Liver (tissue), 9 donors: ENCODE data around the gene SFT2D1. TPM values are rescaled to one million over a fixed set of nuclear protein-coding genes. Genes with fewer than 3 reads are reported as not detected.

Source experiments
- DNase-seq: peaks from one replicate; pipeline ENCODE4 v3.0.0-alpha.2; 2017; ENCODE audit warnings: low spot score
- H3K27ac ChIP-seq, 2 donors: one replicate each; pipeline ENCODE4 v1.7.0; 2013; ENCODE audit warnings: inconsistent platforms in 2 of 2, low read length in 2 of 2, control low read depth in 1 of 2, low read depth in 1 of 2, mild to moderate bottlenecking in 1 of 2
- H3K27me3 ChIP-seq, 4 donors: one replicate each; pipeline versions ENCODE4 v1.6.1 to v1.7.0; 2013; ENCODE audit warnings: low read length in 3 of 4, inconsistent platforms in 1 of 4, mild to moderate bottlenecking in 1 of 4, moderate library complexity in 1 of 4; ENCODE audit not compliant: control insufficient read depth in 4 of 4, insufficient read depth in 4 of 4
- H3K36me3 ChIP-seq, 4 donors: one replicate each; pipeline versions ENCODE4 v1.6.1 to v1.7.0; 2013; ENCODE audit warnings: low read length in 3 of 4, mild to moderate bottlenecking in 3 of 4, low read depth in 1 of 4, moderate library complexity in 1 of 4; ENCODE audit not compliant: control insufficient read depth in 4 of 4, insufficient read depth in 3 of 4
- H3K4me1 ChIP-seq, 4 donors: one replicate each; pipeline versions ENCODE4 v1.6.1 to v1.7.0; 2013; ENCODE audit warnings: low read length in 3 of 4, mild to moderate bottlenecking in 3 of 4, moderate library complexity in 1 of 4; ENCODE audit not compliant: control insufficient read depth in 4 of 4, insufficient read depth in 4 of 4
- H3K4me3 ChIP-seq, 3 donors: one replicate each; pipeline versions ENCODE4 v1.6.1 to v1.7.0; 2013; ENCODE audit warnings: low read length in 3 of 3, control low read depth in 1 of 3, low read depth in 1 of 3, mild to moderate bottlenecking in 1 of 3
- H3K9ac ChIP-seq, 2 donors: one replicate each; pipeline ENCODE4 v1.7.0; 2013; ENCODE audit warnings: low read length in 2 of 2, mild to moderate bottlenecking in 2 of 2, moderate library complexity in 2 of 2, control low read depth in 1 of 2, low read depth in 1 of 2
- H3K9me3 ChIP-seq, 4 donors: one replicate each; pipeline versions ENCODE4 v1.6.1 to v1.7.0; 2013; ENCODE audit warnings: low read length in 3 of 4; ENCODE audit not compliant: control insufficient read depth in 4 of 4
- FOXA1 ChIP-seq: IDR thresholded peaks from 2 replicates; pipeline ENCODE4 v1.6.1; 2016; ENCODE audit warnings: antibody characterized with exemption
- FOXA2 ChIP-seq: IDR thresholded peaks from 2 replicates; pipeline ENCODE4 v1.6.1; 2016; ENCODE audit warnings: antibody characterized with exemption
- GABPA ChIP-seq, 2 donors: IDR thresholded peaks in 1 of 2; conservative IDR thresholded peaks in 1 of 2; 2 replicates each; pipeline ENCODE4 v1.6.1; 2016; ENCODE audit warnings: antibody characterized with exemption in 2 of 2, mild to moderate bottlenecking in 1 of 2, moderate library complexity in 1 of 2
- JUND ChIP-seq, 2 donors: IDR thresholded peaks; 2 replicates each; pipeline ENCODE4 v1.6.1; 2016; ENCODE audit warnings: antibody characterized with exemption in 2 of 2
- RXRA ChIP-seq, 2 donors: IDR thresholded peaks; 2 replicates each; pipeline ENCODE4 v1.6.1; 2017 to 2018; ENCODE audit warnings: antibody characterized with exemption in 2 of 2, mild to moderate bottlenecking in 1 of 2
- YY1 ChIP-seq: IDR thresholded peaks from 2 replicates; pipeline ENCODE4 v1.6.1; 2016; ENCODE audit warnings: antibody characterized with exemption, mild to moderate bottlenecking
- WGBS: extraction: QIAGEN DNeasy Blood & Tissue Kit; methylation state at CpG from one replicate; pipeline ENCODE4 v1.1.7; 2013; 5-methylcytosine and 5-hydroxymethylcytosine counted together
- polyA plus RNA-seq, 2 donors: library from polyadenylated mRNA; stranded (reverse) in 1 of 2; unstranded in 1 of 2; fragments of 200-250 nt in 1 of 2; fragments of >200 nt in 1 of 2; fragmentation: Nextera tagmentation in 1 of 2; extraction: Ambion mirVana in 1 of 2; gene quantifications; one replicate each; pipeline versions ENCODE4 v1.2.1 to v1.2.3, GENCODE V29; 2013 to 2015
- total RNA-seq, 2 donors: library from RNA; depleted of rRNA; stranded (reverse); fragments of >200 nt; gene quantifications; one replicate each; pipeline ENCODE4 v1.2.3, GENCODE V29; 2014
- TF ChIP-seq, protein P1 (sequence below): fragments of 150-350 bp; IDR thresholded peaks from 2 replicates; pipeline ENCODE4 v1.5.1; 2017; ENCODE audit warnings: improper control_type of control experiment, low read depth, low read length; ENCODE audit not compliant: missing input control
- TF ChIP-seq, protein P2 (sequence below): IDR thresholded peaks from 2 replicates; pipeline ENCODE4 v1.6.1; 2016; ENCODE audit warnings: antibody characterized with exemption, mild to moderate bottlenecking
- TF ChIP-seq, protein P3 (sequence below): IDR thresholded peaks from 2 replicates; pipeline ENCODE4 v1.6.1; 2016; ENCODE audit warnings: antibody characterized with exemption
- TF ChIP-seq, protein P4 (sequence below): IDR thresholded peaks from 2 replicates; pipeline ENCODE4 v1.6.1; 2016; ENCODE audit warnings: antibody characterized with exemption
- TF ChIP-seq, protein P5 (sequence below): IDR thresholded peaks from 2 replicates; pipeline ENCODE4 v1.6.1; 2016; ENCODE audit warnings: antibody characterized with exemption
- donor health status: healthy.
- donor health status: healthy.
- donor health status: healthy.
- donor health status: healthy.
- donor health status: healthy.

The SFT2D1 gene
- total and polyA plus RNA-seq, 4 donors, result 9.5 to 16.6 (median 15.2) TPM

DNA sequence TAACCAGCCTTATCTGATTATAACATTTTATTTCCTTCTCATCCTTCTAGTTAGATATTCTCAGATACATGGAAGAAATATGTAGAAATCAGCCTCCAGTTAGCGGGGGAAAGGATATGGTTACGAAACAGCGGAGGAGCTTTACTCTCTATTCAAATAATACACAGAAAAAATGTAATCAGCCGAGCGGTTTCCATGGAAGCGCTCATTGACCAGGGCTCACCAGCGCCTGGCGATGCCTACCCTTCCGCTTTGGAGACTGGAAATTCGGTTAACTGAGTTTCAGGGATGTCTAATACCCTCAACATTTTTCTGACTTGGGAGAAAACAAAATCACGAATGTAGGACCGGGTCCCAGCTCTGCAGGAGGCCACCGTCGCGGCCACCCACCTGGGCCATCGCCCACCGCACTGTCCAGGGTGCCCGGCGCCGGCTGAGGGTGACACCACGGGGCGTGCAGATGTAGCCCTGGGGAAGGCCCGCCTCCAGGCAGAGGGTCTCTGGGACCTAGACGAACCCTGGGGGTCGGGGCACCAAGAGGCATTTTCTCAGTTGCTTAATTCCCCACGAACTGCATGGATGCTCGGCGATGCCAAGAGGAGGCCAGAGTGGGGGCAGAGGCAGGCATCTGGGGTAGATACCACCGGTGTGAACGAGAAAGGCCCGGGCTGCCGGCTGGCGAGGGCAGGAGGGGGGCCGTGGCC lies 35.8 kb downstream of the SFT2D1 start (continued):
- TF ChIP-seq, protein P1, sequence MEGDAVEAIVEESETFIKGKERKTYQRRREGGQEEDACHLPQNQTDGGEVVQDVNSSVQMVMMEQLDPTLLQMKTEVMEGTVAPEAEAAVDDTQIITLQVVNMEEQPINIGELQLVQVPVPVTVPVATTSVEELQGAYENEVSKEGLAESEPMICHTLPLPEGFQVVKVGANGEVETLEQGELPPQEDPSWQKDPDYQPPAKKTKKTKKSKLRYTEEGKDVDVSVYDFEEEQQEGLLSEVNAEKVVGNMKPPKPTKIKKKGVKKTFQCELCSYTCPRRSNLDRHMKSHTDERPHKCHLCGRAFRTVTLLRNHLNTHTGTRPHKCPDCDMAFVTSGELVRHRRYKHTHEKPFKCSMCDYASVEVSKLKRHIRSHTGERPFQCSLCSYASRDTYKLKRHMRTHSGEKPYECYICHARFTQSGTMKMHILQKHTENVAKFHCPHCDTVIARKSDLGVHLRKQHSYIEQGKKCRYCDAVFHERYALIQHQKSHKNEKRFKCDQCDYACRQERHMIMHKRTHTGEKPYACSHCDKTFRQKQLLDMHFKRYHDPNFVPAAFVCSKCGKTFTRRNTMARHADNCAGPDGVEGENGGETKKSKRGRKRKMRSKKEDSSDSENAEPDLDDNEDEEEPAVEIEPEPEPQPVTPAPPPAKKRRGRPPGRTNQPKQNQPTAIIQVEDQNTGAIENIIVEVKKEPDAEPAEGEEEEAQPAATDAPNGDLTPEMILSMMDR, result no peak
- no peak for TF ChIP-seq JUND (IDR thresholded peaks at IDR 0.05)

DNA sequence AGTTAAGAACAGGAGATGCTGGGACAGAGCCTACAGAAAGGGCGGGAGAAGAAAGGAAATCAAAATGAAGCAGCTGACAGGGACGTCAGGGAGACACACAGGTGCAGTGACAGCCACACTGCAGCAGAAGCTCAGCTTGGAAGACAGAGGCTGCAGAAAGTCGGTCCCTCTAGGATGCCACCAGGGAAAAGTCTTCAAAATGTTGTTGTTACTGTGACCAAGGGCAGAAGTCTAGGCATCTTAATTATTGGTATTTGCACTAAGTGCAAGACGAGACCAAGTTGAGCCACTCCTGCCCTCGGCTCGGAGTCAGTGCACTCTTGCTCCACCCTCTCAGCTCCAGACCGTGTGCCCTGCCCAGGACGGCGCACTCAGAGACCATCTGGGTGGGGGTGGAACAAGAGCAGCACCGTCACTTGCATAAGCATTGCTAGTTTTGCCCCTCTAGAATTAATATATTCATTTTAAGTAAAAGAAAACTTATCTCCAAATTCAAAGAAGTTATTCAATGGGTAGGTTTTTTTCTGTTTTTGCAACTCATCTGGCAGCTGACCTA lies 36.7 kb downstream of the SFT2D1 start:
- no peaks in the 10 kb centered on the region for H3K36me3 ChIP-seq
- no peaks in the 10 kb centered on the region for H3K9me3 ChIP-seq
- no peak overlapping the region for H3K9ac ChIP-seq
- no peak for TF ChIP-seq FOXA2
- TF ChIP-seq, protein P2, sequence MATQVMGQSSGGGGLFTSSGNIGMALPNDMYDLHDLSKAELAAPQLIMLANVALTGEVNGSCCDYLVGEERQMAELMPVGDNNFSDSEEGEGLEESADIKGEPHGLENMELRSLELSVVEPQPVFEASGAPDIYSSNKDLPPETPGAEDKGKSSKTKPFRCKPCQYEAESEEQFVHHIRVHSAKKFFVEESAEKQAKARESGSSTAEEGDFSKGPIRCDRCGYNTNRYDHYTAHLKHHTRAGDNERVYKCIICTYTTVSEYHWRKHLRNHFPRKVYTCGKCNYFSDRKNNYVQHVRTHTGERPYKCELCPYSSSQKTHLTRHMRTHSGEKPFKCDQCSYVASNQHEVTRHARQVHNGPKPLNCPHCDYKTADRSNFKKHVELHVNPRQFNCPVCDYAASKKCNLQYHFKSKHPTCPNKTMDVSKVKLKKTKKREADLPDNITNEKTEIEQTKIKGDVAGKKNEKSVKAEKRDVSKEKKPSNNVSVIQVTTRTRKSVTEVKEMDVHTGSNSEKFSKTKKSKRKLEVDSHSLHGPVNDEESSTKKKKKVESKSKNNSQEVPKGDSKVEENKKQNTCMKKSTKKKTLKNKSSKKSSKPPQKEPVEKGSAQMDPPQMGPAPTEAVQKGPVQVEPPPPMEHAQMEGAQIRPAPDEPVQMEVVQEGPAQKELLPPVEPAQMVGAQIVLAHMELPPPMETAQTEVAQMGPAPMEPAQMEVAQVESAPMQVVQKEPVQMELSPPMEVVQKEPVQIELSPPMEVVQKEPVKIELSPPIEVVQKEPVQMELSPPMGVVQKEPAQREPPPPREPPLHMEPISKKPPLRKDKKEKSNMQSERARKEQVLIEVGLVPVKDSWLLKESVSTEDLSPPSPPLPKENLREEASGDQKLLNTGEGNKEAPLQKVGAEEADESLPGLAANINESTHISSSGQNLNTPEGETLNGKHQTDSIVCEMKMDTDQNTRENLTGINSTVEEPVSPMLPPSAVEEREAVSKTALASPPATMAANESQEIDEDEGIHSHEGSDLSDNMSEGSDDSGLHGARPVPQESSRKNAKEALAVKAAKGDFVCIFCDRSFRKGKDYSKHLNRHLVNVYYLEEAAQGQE, result no peak
- TF ChIP-seq, protein P3, sequence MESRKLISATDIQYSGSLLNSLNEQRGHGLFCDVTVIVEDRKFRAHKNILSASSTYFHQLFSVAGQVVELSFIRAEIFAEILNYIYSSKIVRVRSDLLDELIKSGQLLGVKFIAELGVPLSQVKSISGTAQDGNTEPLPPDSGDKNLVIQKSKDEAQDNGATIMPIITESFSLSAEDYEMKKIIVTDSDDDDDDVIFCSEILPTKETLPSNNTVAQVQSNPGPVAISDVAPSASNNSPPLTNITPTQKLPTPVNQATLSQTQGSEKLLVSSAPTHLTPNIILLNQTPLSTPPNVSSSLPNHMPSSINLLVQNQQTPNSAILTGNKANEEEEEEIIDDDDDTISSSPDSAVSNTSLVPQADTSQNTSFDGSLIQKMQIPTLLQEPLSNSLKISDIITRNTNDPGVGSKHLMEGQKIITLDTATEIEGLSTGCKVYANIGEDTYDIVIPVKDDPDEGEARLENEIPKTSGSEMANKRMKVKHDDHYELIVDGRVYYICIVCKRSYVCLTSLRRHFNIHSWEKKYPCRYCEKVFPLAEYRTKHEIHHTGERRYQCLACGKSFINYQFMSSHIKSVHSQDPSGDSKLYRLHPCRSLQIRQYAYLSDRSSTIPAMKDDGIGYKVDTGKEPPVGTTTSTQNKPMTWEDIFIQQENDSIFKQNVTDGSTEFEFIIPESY, result no peak
- TF ChIP-seq FOXA1, result no peak
- TF ChIP-seq, protein P4, sequence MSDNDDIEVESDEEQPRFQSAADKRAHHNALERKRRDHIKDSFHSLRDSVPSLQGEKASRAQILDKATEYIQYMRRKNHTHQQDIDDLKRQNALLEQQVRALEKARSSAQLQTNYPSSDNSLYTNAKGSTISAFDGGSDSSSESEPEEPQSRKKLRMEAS, result no peak
- TF ChIP-seq, protein P1, result no peak
- TF ChIP-seq RXRA (IDR thresholded peaks at IDR 0.05), result no peak
- TF ChIP-seq YY1, result no peak
- TF ChIP-seq, protein P5, sequence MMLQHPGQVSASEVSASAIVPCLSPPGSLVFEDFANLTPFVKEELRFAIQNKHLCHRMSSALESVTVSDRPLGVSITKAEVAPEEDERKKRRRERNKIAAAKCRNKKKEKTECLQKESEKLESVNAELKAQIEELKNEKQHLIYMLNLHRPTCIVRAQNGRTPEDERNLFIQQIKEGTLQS, result no peak
- no peak for TF ChIP-seq GABPA (IDR thresholded peaks at IDR 0.05 in 1 of 2, conservative IDR thresholded peaks at IDR 0.05 in 1 of 2)
- no peak for TF ChIP-seq JUND (IDR thresholded peaks at IDR 0.05)
- peaks cover 16 to 54% (median 38%) of the 10 kb centered on the region in 4 donors for H3K4me1 ChIP-seq
- no peak overlapping the region for H3K4me3 ChIP-seq
- no peak for DNase-seq
- H3K27me3 ChIP-seq, result no peaks in the 10 kb centered on the region
- H3K27ac ChIP-seq, result no peak overlapping the region
- 54% methylated on average over 10 of the region's 10 CpGs for WGBS
